Esophagus squamous epithelium (tissue), 4 donors: ENCODE results near the gene FGF11.

Source experiments
- CTCF ChIP-seq, 6 experiments: fragments of 450-650 bp in 4 of 6; fragments of 200-600 bp in 2 of 6; sonication (generic) in 2 of 6; IDR thresholded peaks; one replicate each; pipeline ENCODE4 v1.5.1; 2016 to 2019; ENCODE audit warnings: antibody characterized with exemption in 6 of 6, mild to moderate bottlenecking in 4 of 6, moderate library complexity in 4 of 6
- POLR2A ChIP-seq, 4 donors: fragments of 450-650 bp; IDR thresholded peaks; one replicate each; pipeline ENCODE4 v1.6.1; 2017; ENCODE audit warnings: antibody characterized with exemption in 4 of 4, mild to moderate bottlenecking in 4 of 4, moderate library complexity in 3 of 4

- no peak for TF ChIP-seq CTCF (IDR thresholded peaks at IDR 0.05)
- no peak for TF ChIP-seq POLR2A (IDR thresholded peaks at IDR 0.05)
Observed at GRCh38 chr17:7418472-7419152, 20.7 kb upstream of the FGF11 start.
